ENCODE results near the gene B3GNT5.
"Not testable (repeated sequence)": the region's sequence is repeated elsewhere in the genome, so short reads cannot be mapped to it uniquely, and the experiment has no call there.

The B3GNT5 gene
- total RNA-seq = 0.11 to 24.7 (median 0.77) reads per million in 3 experiments

DNA sequence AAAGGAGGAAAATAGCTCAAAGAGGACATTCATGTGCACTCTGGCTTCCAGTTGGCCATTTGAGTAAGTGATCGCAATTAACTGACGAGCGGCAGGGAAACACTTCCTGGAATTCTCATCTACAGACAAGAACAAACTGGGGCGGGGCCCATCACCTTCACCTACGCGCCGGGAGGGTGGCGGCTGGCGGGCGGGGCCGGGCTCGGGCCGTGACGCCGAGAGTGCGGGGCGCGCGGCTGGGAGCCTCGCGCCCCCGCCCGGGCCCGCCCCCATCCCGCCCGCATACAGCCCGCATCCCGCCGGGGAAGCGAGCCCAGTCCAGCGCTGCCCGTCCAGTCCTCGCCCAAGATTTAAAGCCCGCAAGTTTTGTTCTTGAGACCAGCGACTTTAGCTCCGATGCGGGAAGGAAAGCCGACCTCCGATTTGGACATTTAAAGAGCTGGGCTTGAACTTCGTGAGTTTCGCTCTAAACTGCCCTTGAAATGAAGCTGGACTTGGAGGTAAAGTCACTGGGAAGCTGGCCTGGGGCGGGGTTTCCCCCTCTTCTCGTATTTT lies at the start of gene B3GNT5:
TSS of gene B3GNT5 (plus strand) at position 281 of the 555 bp plus-strand sequence. CDS start 16,546 bp downstream, outside the sequence.
- DNase-seq = no peak

DNA sequence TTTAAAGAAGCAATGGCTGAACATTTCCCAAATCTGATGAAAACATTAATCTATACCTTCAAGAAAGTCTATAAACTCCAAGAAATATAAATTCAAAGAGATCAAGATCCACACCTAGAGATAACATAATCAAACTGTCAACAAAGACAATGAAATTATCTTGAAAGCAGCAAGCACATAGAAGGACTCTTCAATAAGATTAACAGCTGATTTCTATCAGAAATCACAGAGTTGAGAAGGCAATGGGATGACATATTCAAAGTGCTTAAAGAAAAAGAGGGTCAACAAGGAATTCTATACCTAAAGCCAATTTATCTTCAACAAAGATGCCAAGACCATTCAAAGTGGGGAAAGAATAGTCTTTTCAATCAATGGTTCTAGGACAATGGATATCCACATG lies 49.4 kb upstream of the B3GNT5 start:
- no peak for DNase-seq

DNA sequence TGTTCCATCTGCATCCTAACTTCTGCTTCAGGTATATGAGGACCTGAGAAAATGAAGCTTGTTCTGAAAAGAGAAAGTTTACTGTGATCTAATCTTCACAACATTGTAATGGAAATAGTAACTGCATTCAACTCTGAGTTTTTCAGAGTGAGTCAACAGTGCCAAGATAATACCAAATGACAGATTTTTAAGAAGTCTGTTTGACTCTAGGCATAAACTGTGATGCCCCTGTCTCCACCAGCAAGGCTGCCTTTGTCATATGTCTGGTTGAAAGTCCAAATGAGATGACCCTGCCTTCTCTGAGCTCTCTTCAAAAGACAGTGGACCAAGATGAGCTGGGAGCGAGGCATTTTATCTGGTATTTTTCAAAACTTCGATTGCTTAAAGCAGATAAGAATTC lies 44.8 kb upstream of the B3GNT5 start:
- DNase-seq = no peak

- no peak for DNase-seq
These were observed 44.3 kb upstream of the B3GNT5 start for GRCh38 chr3:183208800-183209199.

DNA sequence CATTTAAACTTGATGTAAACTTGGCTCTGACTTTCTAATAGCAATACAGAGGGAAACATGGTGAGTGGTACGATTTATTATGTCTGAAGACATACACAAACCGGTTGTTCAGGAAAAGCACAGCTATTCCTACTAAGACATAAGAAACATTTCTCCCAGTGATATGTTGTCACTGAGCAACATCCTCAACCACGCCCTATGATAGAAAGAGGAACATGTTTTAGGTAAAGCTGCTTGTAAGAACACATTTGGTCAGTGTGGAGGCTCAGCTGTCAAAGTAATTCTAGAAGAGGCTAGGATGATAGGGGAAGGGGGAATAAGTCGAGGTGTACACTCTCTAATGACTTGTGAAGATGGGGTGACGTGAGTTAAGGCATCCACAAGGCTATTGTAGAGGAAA lies 42.7 kb upstream of the B3GNT5 start:
- DNase-seq = no peak

DNA sequence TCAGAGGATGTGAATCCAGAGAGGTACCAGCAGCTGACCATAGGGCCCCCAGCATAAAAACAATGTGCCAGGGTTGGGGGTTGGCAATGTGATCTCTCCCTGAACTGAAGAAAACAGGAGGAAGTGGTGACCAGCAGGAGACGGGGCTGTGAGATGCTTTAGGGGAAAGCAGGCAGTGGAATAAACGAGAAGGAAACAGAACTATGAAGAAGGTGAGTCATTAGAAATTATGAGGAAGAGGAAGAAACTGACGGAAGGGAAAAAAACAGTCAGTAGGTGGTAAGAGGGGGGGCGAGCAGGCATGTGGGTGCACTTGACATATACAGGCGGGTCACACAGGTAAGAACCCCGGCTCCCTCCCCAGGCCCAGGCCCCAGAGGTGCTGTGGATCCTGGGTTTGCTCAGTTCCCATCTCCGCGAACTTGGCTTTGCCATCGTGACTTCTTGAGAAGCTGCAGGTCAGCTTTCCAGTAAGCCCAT lies 42.2 kb upstream of the B3GNT5 start:
- no peak for DNase-seq

DNA sequence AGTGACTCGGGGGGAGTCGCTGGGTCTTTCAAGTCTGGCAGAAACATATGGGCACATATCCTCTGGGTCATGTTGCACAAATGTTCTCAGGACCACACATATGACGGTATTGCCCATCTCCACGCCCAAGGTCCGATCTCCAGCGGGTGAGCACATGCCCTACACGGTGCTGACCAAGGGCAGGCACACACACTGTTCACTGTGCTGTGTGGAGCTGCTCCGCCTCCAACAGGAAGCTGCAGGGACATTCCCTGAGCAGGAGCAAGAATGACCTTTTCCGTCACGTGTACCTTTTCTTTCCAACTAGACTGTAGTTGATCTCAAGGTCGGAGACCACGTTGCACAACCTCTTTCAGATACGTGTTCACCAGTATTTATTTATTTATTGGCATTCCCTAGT lies 41.7 kb upstream of the B3GNT5 start:
- no peak for DNase-seq

DNA sequence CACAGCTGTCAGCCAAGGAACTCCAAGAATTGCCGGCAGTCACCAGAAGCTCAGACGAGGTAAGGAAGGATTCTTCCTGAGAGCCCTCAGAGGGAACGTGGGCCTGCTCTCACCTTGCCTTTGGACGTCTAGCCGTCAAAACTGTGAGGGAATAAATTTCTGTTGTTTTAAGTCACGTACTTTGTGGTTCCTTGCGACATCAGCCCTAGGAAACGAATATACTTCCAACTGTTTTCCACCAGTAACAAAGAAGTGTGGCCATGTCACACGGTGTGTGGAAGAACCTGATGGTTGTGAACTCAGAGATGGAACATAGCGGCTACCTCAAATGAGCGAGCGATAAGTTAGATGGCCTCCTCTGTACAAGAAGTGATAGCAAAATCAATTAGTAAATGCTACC lies 41.0 kb upstream of the B3GNT5 start:
- no peak for DNase-seq

- no peak for DNase-seq
These were observed 40.5 kb upstream of the B3GNT5 start for GRCh38 chr3:183212565-183212964.

- no peak for DNase-seq
These were observed 39.4 kb upstream of the B3GNT5 start for GRCh38 chr3:183213415-183214276.

DNA sequence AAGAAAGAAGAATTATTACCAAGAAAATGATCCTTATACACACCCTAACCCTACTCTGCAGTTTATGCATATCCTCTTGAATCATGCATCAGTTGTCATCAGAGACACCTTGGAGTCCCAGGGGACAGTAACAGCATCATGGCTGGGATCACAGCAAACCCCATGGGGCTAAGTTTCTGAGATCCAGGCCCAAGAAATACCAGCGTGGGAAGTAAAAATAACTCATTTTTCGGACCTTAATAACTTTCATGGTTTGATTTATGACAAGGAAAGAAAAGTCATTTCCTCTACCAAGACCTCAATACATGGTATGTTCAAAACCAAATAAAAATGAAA lies 38.8 kb upstream of the B3GNT5 start:
- DNase-seq = no peak

DNA sequence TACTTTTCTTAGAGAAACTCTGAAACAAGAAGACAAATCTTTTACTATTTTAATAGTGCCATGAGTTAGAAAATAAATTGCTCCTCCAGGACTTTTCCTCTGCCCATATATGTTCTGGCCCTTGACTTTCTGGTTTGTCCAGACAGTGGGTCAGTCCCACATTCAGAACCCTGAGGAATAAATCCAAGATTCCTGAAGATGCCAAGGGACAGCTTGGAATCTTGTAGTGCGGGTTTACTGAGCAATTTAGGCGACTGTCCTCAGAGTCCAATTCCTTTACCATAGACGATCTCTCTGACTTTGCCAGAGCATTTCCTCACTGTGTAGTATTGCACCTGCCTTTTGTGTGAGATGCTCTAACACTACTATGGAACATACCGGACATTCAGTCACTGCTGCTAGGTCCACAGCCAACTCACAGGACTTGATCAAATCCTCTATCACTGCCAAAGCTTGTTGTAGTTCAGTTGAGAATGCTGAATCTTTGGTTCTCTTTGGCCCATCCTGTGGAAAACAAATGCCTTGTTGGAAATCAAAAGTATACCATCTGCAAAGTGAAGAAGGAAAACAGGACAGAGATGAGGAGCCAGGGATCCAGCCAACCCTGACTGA lies 37.4 kb upstream of the B3GNT5 start:
- no peak for DNase-seq

DNA sequence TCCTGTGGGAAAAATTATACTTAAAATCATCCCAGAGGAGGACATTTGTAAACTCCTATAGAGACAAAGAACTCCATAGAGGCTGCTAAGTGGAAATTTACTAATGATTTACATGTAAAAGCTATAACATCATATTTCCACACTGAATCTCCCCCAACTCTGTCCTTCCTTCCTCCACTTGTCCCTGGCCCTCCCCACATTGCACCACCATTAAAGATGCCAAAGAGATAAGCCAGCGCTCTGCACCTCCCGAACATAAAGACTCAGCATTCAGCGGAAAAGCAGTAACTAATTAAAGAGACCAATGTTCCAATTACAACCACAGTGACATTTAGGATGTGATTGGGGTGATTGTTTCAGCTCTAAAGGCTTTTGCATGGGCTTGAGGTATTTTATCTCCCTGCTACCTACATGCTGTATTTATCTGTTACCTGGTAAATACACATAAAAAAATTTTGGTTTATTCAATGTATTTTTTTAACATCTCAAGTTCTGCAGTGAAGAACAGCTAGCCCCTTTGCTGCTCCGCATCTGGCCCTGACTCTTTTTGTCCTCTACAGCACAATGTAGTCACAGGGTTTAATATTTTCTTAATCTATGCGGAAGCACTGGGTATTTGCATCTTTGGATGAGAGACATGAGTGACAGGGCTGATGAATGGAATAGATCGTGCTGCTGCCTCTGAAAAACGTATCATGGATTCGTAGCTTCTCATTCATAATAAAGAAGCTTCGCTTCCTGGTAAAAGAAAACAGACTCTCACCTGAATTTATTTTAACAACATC lies 35.3 kb upstream of the B3GNT5 start:
- no peak for DNase-seq

GRCh38 chr3:183218826-183219225 lies 34.2 kb upstream of the B3GNT5 start:
- no peak for DNase-seq

- no peak for DNase-seq
These were observed 32.2 kb upstream of the B3GNT5 start for GRCh38 chr3:183220828-183221227.

GRCh38 chr3:183222631-183223235 lies 30.3 kb upstream of the B3GNT5 start:
- no peak for DNase-seq

GRCh38 chr3:183224180-183224970 lies 28.7 kb upstream of the B3GNT5 start:
- no peak for DNase-seq

DNA sequence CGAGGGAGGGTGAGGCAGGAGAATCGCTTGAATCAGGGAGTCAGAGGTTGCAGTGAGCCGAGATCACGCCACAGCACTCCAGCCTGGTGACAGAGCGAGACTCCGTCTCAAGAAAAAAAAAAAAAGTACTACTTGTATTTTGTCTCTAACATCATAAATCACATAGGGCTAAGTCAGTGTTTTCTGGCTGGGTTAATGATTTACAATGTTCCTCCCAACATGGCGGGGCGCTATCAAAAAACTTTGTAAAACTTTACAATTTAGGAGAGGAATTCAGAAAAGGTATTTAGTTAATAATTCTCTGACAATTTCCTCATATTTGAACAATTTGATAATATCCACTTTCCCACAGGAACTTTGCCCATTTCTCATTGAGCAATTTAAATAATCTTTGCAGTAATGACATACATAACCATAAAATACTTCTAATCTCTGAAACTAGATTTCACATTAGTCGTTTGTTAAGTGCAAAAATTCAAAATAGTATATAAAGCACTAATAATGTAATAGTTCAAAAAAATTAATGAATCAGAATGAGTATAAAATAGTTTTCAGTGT lies 26.6 kb upstream of the B3GNT5 start:
- no peak for DNase-seq

- DNase-seq = no peak
These were observed 25.5 kb upstream of the B3GNT5 start for GRCh38 chr3:183227586-183227985.

DNA sequence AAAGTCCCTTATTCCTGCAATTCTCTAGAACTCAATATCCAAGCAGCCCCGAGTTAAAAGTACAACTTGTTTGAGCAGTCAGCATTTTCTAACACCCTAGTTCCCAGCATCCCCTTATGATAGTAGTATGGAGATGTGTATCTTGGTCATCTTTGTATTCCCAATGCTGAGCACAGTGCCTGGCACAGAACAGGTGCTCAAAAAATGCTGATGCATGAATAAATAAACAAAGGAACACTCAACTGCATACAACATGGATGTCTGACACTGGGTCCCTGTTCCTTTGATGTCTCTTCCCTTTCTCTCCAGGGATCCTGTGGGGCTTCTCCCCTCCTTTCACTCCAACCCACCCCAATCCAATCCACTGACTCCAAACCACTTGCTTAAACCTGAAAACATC lies 23.9 kb upstream of the B3GNT5 start:
- no peak for DNase-seq

DNA sequence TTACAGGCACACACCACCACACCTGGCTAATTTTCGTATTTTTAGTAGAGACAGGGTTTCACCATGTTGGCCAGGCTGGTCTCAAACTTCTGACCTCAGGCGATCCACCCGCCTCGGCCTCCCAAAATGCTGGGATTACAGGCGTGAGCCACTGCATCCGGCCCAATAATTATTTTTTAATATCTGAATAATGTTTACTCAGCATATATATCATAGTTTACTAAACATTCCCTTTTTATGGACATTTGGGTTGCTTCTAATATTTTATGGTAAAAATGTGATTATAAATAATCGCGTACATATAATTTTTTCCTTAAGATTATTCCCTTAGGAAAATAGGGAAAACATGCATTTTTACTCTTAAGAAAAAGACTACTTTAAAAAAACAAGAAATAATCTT lies 22.8 kb upstream of the B3GNT5 start:
- not testable (repeated sequence) for DNase-seq

- no peak for DNase-seq
These were observed 22.2 kb upstream of the B3GNT5 start for GRCh38 chr3:183230826-183231225.

Data from central memory CD4-positive, alpha-beta T cell (primary cell).